GM19025 (cell line): Measurements from ENCODE around the gene VPS13D.
"Not testable (repeated sequence)": the region's sequence is repeated elsewhere in the genome, so short reads cannot be mapped to it uniquely, and the experiment has no call there.

Experiments used
- ATAC-seq: cut with Tn5 transposase; IDR thresholded peaks from one replicate; pipeline ENCODE4 v1.9.1; 2021; ENCODE audit warnings: mild to moderate bottlenecking, low read depth, moderate library complexity; ENCODE audit not compliant: unreplicated experiment

VPS13D gene

GRCh38 chr1:12324973-12325372 lies 95.1 kb downstream of the VPS13D start:
- ATAC-seq, result not testable (repeated sequence)

GRCh38 chr1:12326986-12327385 lies 97.2 kb downstream of the VPS13D start:
- ATAC-seq, result no peak

- ATAC-seq, result no peak
These were observed 97.7 kb downstream of the VPS13D start for GRCh38 chr1:12327566-12327965.

- ATAC-seq, result no peak
These were observed 103.4 kb downstream of the VPS13D start for GRCh38 chr1:12333036-12333785.

GRCh38 chr1:12335815-12336214 lies 106.0 kb downstream of the VPS13D start:
- ATAC-seq, result no peak

GRCh38 chr1:12336413-12336812 lies 106.6 kb downstream of the VPS13D start:
- no peak for ATAC-seq

GRCh38 chr1:12338017-12338416 lies 108.2 kb downstream of the VPS13D start:
- ATAC-seq, result no peak

- no peak for ATAC-seq
These were observed 109.0 kb downstream of the VPS13D start for GRCh38 chr1:12338823-12339222.

GRCh38 chr1:12339396-12339795 lies 109.6 kb downstream of the VPS13D start:
- ATAC-seq, result no peak

GRCh38 chr1:12339811-12340543 lies 110.1 kb downstream of the VPS13D start:
- ATAC-seq, result no peak

- ATAC-seq, result no peak
These were observed 110.7 kb downstream of the VPS13D start for GRCh38 chr1:12340544-12340930.

GRCh38 chr1:12341667-12342066 lies 111.8 kb downstream of the VPS13D start:
- ATAC-seq, result no peak

- ATAC-seq, result no peak
These were observed 112.7 kb downstream of the VPS13D start for GRCh38 chr1:12342401-12343003.

- no peak for ATAC-seq
These were observed 114.1 kb downstream of the VPS13D start for GRCh38 chr1:12343823-12344487.

GRCh38 chr1:12344596-12345349 lies 114.9 kb downstream of the VPS13D start:
- ATAC-seq, result no peak

GRCh38 chr1:12345350-12346217 lies 115.8 kb downstream of the VPS13D start:
- no peak for ATAC-seq

GRCh38 chr1:12346483-12347151 lies 116.8 kb downstream of the VPS13D start:
- no peak for ATAC-seq

- no peak for ATAC-seq
These were observed 118.3 kb downstream of the VPS13D start for GRCh38 chr1:12348113-12348512.

GRCh38 chr1:12353981-12354380 lies 124.2 kb downstream of the VPS13D start:
- no peak for ATAC-seq
